CD4-positive, alpha-beta T cell treated with Interleukin-4 for 1 hour (primary cell): Measurements from ENCODE around the gene TECTB.
"Not testable (repeated sequence)": the region's sequence is repeated elsewhere in the genome, so short reads cannot be mapped to it uniquely, and the experiment has no call there.

Experiments used
- DNase-seq, 2 donors: peaks; one replicate each; pipeline ENCODE4 v3.0.0-alpha.2; 2020 to 2022

TECTB gene

GRCh38 chr10:112283100-112283499 lies at the start of gene TECTB:
Gene TECTB, plus strand, starts transcription at chr10:112283400. Its CDS starts 335 bp downstream, at chr10:112283735.
- no peak for DNase-seq

DNA sequence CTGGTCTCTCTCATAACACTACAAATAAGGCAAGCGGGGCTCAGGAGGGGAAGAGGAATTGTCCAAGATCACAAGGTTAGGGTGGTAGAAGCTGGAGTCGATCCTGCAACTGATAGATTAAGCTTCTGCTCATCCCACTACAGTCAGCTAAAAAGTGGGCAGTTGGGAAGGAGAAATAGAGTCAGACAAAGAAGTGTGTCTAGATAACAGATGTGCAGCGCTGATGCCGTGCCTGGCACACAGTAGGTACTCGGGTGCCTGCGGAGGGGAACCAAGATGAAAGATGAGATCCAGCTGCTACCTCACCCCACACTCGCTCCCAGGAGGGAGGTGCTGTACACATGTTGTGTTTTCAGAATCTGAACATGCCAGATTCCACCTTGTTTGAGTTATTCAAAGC lies 48.1 kb upstream of the TECTB start:
- no peak for DNase-seq

GRCh38 chr10:112235920-112236319 lies 47.3 kb upstream of the TECTB start:
- no peak for DNase-seq

- no peak for DNase-seq
These were observed 46.7 kb upstream of the TECTB start for GRCh38 chr10:112236486-112236885.

GRCh38 chr10:112239347-112239746 lies 43.9 kb upstream of the TECTB start:
- DNase-seq: no peak

DNA sequence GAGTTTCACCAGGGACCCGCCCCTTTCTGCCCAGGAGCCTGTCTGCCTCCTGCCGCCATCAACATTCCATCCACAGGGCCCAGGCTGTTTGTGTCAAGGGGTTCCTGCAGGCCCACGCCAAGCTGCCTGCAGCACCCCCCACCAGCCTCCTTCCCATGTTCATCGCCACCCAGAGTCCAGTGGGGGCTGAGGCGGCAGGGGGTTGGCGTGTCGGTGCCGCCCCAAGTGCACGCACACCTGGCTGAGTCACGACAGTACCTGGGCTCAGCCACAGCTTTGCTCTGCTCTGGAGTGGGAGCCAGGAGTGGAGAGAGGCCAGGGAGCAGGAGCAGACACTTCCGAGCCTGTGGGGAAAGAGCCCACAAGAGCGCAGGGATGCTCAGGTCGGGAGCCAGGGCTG lies 42.8 kb upstream of the TECTB start:
- no peak for DNase-seq

GRCh38 chr10:112241651-112242341 lies 41.4 kb upstream of the TECTB start:
- DNase-seq: no peak

GRCh38 chr10:112242769-112243168 lies 40.4 kb upstream of the TECTB start:
- no peak for DNase-seq

GRCh38 chr10:112243713-112244112 lies 39.5 kb upstream of the TECTB start:
- DNase-seq: no peak

DNA sequence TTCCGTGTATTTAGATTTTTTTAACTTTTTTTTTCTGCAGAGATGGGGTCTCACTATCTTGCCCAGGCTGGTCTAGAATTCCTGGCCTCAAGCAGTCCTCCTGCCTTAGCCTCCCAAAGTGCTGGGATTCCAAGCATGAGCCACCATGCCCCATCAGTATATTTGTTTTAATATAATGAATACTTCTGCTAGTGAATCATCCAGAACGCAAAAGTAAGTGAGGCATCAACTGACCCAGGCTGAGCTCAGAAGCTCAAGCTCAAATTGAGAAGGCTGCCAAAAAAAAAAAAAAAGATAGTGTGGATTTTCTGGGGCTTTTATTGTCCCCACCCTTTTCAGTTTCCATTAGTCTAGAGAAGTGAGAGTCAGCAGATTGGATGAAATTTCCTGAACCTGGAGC lies 39.0 kb upstream of the TECTB start:
- no peak for DNase-seq

DNA sequence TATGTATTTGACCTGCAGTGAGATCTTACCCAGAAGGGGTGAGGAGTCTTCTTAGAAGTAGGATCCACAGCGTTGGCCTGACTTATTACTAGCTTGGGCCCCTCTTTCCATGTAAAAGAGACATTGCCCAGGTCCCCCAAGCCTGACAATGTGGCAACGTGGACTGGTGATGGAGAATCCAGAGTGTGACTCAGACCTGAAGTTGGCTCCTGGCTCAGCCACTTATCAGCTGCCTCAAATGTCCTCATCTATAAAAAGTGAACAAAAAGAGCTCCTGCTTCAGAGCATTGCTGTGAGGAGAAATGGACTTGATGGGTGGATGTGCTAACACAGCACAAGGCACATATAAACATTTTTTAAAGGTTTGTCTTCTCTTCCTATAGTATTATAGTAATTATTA lies 35.4 kb upstream of the TECTB start:
- DNase-seq: no peak

DNA sequence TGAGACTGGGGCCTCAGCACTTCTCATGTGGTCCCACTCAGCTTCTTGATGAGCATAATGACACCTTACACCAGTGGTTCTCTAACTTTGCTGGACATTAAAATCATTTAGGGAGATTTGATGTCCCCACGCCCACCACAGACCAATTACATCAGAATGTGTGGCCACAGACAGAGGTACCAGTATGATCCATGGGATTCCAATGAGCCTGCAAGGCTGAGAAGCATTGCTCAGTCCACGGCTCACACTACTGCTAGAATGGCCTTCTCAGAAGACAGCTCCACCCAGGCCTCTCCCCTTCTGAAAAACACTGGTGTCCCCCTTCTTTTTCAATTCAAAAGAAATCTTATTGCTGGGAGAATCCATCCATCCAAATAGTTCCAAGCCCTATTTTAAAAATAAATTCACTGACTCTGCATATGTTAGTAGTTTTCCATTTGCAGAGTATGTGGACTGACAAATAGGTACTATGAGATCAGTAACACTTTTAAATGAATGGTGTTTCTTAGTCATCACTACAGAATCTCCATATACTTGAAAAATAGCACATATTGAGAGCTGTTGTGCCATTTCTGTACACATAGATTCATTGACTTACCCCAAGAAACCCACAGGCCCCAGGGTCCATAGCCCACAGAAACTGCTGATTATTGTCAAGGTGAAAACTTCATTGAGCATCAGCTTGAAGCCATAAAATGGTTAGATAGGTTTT lies 34.5 kb upstream of the TECTB start:
- no peak for DNase-seq

DNA sequence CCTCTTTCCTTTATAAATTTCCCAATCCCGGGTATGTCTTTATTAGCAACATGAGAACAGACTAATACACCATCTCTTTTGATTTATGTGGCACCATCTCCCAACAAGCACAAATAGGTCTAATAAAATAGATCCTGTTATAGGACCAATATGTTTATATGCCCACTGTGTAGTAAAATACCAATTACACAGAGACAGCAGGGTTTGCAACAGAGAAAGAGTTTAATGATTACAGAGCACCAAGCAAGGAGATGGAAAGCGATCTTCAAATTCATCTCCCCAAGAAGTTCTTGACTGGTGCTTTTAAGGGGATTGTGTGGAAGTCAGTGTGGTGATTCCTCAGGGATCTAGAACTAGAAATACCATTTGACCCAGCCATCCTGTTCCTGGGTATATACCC lies 33.5 kb upstream of the TECTB start:
- DNase-seq: no peak

- no peak for DNase-seq
These were observed 32.6 kb upstream of the TECTB start for GRCh38 chr10:112250555-112250954.

- not testable (repeated sequence) for DNase-seq
These were observed 32.0 kb upstream of the TECTB start for GRCh38 chr10:112251238-112251637.

DNA sequence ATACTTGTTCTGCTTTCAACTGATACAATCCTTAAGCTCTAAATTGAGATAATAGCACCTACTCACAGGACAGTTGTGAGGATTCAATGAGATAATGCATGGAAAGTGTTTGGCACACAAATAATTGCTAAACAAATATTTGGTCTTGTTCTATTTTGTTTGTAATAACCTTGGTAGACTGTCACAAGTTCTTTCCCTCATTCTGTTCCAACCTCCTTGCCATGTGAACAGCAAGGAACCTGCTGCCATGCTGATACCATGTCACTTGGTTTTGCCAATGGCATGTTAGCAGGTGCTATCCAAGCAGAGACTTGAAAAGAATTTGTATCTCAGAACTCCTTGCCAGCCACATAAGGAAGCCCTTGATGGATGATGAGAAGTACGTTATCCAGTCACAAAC lies 24.8 kb upstream of the TECTB start:
- DNase-seq: no peak

- DNase-seq: no peak
These were observed 23.5 kb upstream of the TECTB start for GRCh38 chr10:112259688-112260087.

DNA sequence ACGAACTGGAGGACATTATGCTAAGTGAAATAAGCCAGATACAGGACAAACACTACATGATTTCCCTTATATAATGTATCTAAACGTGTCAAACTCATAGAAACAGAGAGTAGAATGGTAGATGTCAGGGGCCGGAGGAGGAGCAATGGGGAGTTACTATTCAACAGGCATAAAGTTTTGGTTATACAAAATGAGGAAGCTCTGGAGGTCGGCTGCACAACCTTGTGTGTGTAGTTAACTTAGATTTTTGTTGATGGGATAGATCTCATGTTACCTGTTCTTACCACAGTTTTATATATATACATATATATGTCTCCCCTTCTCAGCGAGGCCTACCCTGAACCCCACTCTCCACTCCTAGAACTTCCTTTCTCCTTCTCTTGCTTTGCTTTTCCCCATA lies 22.4 kb upstream of the TECTB start:
- no peak for DNase-seq

- DNase-seq: no peak
These were observed 21.8 kb upstream of the TECTB start for GRCh38 chr10:112261281-112261822.

- DNase-seq: no peak
These were observed 20.7 kb upstream of the TECTB start for GRCh38 chr10:112262546-112262945.

DNA sequence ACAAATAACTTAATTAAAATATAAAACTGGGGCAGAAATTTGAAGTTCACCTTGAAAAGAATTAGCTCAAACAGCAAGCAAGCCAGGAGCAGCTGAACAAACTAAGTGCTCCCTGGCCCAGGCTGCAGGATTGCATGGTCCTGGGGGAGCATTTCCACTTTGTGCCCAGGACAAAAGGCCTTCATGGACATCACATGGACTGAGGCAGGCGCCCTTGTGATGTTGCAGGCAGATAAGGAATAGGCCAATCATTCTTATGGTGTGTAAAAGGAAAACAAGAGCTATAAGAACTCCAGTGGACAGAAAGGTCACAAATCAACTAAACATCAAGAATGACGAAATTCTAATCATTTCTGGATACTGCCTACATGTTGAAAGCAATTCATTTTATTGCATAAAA lies 17.5 kb upstream of the TECTB start:
- no peak for DNase-seq

DNA sequence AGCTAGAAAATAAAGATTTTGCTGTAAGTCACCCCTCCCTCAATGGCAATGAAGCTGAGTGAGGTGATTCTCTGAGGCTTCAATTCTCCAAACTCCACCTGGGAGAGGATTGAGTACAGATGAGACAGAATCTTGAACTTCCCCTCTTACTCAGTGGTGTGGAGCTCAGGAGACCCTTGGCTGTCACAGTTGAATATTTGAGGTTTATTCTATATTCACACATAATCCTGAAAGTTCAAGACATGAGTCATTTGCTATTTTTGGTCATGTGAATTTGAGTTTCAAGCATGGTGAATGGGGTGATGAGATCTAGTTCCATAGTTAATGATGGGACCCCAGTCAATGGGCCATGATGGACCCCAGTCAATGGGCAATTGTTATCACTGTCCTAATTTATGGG lies 13.9 kb upstream of the TECTB start:
- DNase-seq: no peak

DNA sequence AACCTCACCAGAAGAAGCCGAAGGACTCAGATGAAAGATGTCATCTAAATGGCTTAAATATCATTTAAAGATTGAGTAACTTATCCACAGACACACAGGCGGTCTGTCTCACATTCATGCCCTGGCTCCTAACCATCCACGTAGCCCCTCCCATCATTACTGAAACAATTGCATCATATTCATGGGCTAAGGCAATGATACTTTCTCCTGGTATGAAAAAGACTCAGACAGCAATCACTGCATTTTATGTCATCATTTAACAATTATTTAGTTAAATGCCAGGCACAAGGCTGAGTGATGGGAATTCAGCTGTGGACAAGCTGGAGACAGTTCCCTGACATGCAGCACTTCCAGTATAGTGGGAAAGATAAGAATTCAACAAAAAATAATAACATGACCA lies 11.2 kb upstream of the TECTB start:
- DNase-seq: no peak

DNA sequence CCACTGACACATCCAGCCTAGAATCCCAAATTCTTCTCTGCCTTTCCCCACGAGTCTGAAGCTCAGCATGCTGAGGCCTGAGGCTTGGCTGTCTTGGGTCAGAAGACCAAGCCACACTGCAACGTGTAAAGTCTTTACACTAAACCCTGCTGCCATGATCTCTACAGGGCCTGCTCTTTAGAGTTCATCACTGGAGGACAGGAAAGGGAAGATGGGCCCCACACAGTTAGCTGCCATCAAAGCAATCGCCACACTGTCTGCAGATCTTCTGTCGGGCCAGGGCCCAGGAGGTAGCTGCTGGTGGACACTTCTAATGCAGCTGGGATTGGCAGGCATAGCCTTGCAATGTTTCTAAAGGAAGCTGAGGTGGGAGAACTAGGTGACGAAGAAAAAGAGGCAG lies 8.4 kb upstream of the TECTB start:
- DNase-seq: no peak
